GM19395 (cell line): ENCODE data around the gene BMP5.

Source experiments
- ATAC-seq: cut with Tn5 transposase; IDR thresholded peaks from one replicate; pipeline ENCODE4 v1.9.1; 2021; ENCODE audit warnings: mild to moderate bottlenecking, moderate library complexity; ENCODE audit not compliant: unreplicated experiment

The BMP5 gene

GRCh38 chr6:55729665-55730064 is 145.7 kb downstream of the BMP5 start:
- no peak for ATAC-seq

- ATAC-seq: no peak
Measured at GRCh38 chr6:55726144-55726543, 149.2 kb downstream of the BMP5 start.

- ATAC-seq: no peak
Measured at GRCh38 chr6:55714831-55715230, 160.6 kb downstream of the BMP5 start.

- no peak for ATAC-seq
Measured at GRCh38 chr6:55713436-55713835, 162.0 kb downstream of the BMP5 start.

- ATAC-seq: no peak
Measured at GRCh38 chr6:55708711-55709110, 166.7 kb downstream of the BMP5 start.

- ATAC-seq: no peak
Measured at GRCh38 chr6:55705451-55706440, 169.6 kb downstream of the BMP5 start.

GRCh38 chr6:55704421-55704820 is 171.0 kb downstream of the BMP5 start:
- ATAC-seq: no peak
